Measurements from ENCODE around the gene CCDC195. TPM values are rescaled to one million over a fixed set of nuclear protein-coding genes. Genes with fewer than 3 reads are reported as not detected.

Gene CCDC195
- total and polyA plus RNA-seq, 2 experiments from 2014 or later: not detected

DNA sequence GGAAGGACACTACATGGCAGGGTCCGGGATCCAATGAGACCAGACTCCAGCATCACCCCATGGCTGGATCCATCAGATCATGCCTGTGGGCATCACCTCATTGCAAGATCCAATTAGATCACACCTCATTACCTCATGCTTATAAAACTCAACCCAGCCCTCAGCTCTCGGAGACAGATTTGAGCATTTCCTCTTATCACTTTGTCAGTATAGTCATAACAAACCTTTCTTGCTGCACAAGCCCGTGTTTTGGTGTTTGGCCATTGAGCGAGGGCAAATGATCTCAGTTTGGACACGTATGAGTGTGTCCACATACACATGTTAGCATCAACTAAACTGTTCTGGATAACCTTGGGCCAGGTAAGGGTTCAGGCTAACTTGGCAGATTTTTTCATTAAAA lies 58.8 kb downstream of the CCDC195 start (continued):
- TF ChIP-seq, protein P1, sequence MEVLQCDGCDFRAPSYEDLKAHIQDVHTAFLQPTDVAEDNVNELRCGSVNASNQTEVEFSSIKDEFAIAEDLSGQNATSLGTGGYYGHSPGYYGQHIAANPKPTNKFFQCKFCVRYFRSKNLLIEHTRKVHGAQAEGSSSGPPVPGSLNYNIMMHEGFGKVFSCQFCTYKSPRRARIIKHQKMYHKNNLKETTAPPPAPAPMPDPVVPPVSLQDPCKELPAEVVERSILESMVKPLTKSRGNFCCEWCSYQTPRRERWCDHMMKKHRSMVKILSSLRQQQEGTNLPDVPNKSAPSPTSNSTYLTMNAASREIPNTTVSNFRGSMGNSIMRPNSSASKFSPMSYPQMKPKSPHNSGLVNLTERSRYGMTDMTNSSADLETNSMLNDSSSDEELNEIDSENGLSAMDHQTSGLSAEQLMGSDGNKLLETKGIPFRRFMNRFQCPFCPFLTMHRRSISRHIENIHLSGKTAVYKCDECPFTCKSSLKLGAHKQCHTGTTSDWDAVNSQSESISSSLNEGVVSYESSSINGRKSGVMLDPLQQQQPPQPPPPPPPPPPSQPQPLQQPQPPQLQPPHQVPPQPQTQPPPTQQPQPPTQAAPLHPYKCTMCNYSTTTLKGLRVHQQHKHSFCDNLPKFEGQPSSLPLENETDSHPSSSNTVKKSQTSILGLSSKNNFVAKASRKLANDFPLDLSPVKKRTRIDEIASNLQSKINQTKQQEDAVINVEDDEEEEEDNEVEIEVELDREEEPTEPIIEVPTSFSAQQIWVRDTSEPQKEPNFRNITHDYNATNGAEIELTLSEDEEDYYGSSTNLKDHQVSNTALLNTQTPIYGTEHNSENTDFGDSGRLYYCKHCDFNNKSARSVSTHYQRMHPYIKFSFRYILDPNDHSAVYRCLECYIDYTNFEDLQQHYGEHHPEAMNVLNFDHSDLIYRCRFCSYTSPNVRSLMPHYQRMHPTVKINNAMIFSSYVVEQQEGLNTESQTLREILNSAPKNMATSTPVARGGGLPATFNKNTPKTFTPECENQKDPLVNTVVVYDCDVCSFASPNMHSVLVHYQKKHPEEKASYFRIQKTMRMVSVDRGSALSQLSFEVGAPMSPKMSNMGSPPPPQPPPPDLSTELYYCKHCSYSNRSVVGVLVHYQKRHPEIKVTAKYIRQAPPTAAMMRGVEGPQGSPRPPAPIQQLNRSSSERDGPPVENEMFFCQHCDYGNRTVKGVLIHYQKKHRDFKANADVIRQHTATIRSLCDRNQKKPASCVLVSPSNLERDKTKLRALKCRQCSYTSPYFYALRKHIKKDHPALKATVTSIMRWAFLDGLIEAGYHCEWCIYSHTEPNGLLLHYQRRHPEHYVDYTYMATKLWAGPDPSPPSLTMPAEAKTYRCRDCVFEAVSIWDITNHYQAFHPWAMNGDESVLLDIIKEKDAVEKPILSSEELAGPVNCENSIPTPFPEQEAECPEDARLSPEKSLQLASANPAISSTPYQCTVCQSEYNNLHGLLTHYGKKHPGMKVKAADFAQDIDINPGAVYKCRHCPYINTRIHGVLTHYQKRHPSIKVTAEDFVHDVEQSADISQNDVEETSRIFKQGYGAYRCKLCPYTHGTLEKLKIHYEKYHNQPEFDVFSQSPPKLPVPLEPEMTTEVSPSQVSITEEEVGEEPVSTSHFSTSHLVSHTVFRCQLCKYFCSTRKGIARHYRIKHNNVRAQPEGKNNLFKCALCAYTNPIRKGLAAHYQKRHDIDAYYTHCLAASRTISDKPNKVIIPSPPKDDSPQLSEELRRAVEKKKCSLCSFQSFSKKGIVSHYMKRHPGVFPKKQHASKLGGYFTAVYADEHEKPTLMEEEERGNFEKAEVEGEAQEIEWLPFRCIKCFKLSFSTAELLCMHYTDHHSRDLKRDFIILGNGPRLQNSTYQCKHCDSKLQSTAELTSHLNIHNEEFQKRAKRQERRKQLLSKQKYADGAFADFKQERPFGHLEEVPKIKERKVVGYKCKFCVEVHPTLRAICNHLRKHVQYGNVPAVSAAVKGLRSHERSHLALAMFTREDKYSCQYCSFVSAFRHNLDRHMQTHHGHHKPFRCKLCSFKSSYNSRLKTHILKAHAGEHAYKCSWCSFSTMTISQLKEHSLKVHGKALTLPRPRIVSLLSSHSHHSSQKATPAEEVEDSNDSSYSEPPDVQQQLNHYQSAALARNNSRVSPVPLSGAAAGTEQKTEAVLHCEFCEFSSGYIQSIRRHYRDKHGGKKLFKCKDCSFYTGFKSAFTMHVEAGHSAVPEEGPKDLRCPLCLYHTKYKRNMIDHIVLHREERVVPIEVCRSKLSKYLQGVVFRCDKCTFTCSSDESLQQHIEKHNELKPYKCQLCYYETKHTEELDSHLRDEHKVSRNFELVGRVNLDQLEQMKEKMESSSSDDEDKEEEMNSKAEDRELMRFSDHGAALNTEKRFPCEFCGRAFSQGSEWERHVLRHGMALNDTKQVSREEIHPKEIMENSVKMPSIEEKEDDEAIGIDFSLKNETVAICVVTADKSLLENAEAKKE (CRISPR knock-in tag; IDR thresholded peaks at IDR 0.05): no peak
- TF ChIP-seq STAT1 (IDR thresholded peaks at IDR 0.05; ENCODE audit: unreplicated experiment) (no peak), NANOG (IDR thresholded peaks at IDR 0.05; ENCODE audit: borderline replicate concordance) (no peak)
- TF ChIP-seq, protein P2, sequence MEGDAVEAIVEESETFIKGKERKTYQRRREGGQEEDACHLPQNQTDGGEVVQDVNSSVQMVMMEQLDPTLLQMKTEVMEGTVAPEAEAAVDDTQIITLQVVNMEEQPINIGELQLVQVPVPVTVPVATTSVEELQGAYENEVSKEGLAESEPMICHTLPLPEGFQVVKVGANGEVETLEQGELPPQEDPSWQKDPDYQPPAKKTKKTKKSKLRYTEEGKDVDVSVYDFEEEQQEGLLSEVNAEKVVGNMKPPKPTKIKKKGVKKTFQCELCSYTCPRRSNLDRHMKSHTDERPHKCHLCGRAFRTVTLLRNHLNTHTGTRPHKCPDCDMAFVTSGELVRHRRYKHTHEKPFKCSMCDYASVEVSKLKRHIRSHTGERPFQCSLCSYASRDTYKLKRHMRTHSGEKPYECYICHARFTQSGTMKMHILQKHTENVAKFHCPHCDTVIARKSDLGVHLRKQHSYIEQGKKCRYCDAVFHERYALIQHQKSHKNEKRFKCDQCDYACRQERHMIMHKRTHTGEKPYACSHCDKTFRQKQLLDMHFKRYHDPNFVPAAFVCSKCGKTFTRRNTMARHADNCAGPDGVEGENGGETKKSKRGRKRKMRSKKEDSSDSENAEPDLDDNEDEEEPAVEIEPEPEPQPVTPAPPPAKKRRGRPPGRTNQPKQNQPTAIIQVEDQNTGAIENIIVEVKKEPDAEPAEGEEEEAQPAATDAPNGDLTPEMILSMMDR (conservative IDR thresholded peaks at IDR 0.05; ENCODE audit: low read depth in 2 of 2): no peak

DNA sequence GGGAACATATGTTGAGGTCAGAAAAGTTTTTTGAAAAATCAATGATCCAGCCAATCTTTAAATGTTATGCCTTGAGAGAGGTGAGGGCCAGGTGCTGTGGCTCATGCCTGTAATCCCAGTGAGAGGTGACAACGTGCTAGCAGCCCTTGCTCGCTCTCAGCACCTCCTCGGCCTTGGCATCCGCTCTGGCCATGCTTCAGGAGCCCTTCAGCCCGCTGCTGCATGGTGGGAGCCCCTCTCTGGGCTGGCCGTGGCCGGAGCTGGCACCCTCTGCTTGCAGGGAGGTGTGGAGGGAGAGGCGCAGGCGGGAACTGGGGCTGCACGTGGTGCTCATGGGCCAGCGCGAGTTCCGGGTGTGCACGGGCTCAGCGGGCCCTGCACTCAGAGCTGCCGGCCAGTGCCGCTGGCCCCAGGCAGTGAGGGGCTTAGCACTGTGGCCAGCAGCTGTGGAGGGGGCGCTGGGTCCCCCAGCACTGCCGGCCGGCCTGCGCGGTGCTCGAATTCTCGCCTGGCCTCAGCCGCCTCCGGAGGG lies 61.1 kb downstream of the CCDC195 start:
- Mint-ChIP-seq H3K27me3 (ENCODE audit: insufficient read depth, low read depth, poor library complexity) (peaks cover 8% of the 10 kb centered on the region), H3K27ac (no peak overlapping the region), H3K36me3 (ENCODE audit: low read depth) (peaks cover 20% of the 10 kb centered on the region), H3K4me1 (no peaks in the 10 kb centered on the region), H3K9me3 (peaks cover 32% of the 10 kb centered on the region), H3K4me3 (no peak overlapping the region)
- H3K4me2 ChIP-seq: no peak overlapping the region
- TF ChIP-seq EZH2 (IDR thresholded peaks at IDR 0.05; ENCODE audit: low read depth, unreplicated experiment): no peak
- TF ChIP-seq, protein P3, sequence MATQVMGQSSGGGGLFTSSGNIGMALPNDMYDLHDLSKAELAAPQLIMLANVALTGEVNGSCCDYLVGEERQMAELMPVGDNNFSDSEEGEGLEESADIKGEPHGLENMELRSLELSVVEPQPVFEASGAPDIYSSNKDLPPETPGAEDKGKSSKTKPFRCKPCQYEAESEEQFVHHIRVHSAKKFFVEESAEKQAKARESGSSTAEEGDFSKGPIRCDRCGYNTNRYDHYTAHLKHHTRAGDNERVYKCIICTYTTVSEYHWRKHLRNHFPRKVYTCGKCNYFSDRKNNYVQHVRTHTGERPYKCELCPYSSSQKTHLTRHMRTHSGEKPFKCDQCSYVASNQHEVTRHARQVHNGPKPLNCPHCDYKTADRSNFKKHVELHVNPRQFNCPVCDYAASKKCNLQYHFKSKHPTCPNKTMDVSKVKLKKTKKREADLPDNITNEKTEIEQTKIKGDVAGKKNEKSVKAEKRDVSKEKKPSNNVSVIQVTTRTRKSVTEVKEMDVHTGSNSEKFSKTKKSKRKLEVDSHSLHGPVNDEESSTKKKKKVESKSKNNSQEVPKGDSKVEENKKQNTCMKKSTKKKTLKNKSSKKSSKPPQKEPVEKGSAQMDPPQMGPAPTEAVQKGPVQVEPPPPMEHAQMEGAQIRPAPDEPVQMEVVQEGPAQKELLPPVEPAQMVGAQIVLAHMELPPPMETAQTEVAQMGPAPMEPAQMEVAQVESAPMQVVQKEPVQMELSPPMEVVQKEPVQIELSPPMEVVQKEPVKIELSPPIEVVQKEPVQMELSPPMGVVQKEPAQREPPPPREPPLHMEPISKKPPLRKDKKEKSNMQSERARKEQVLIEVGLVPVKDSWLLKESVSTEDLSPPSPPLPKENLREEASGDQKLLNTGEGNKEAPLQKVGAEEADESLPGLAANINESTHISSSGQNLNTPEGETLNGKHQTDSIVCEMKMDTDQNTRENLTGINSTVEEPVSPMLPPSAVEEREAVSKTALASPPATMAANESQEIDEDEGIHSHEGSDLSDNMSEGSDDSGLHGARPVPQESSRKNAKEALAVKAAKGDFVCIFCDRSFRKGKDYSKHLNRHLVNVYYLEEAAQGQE (IDR thresholded peaks at IDR 0.05; ENCODE audit: unreplicated experiment): no peak
- peaks cover 11% of the 10 kb centered on the region for H3K36me3 ChIP-seq (ENCODE audit: insufficient read depth)
- H4K20me1 ChIP-seq (replicated peaks; ENCODE audit: insufficient read depth): no peaks in the 10 kb centered on the region
- no peaks in the 10 kb centered on the region for H3K27me3 ChIP-seq (ENCODE audit: insufficient read depth)
- no peaks in the 10 kb centered on the region for H3F3A ChIP-seq (replicated peaks; ENCODE audit: low read depth)
- H3K79me2 ChIP-seq (replicated peaks; ENCODE audit: insufficient read depth): no peaks in the 10 kb centered on the region
- no peak overlapping the region for H2AFZ ChIP-seq
- no peaks in the 10 kb centered on the region for H3K9me2 ChIP-seq (ENCODE audit: insufficient read depth)
- DNase-seq (ENCODE audit: low spot score): no peak
- ATAC-seq: no peak
- H3K4me3 ChIP-seq: no peak overlapping the region
- no peaks in the 10 kb centered on the region for H3K4me1 ChIP-seq (ENCODE audit: insufficient read depth)
- H3K27ac ChIP-seq (ENCODE audit: low read depth): no peak overlapping the region
